Mammary epithelial cell (primary cell): ENCODE measurements around the gene KIF17.

Experiments used
- EZH2 ChIP-seq: IDR thresholded peaks from 2 replicates; pipeline ENCODE4 v1.6.1; 2012; ENCODE audit warnings: low read length, inconsistent platforms, borderline replicate concordance
- TF ChIP-seq, protein P1 (sequence below), 2 donors: IDR thresholded peaks in 1 of 2; conservative IDR thresholded peaks in 1 of 2; 2 replicates each; pipeline ENCODE4 v1.5.1; 2011 to 2012; ENCODE audit warnings: inconsistent platforms in 2 of 2, low read length in 2 of 2, mild to moderate bottlenecking in 2 of 2, control low read depth in 1 of 2, low read depth in 1 of 2; ENCODE audit not compliant: insufficient read depth in 1 of 2; ENCODE audit errors: extremely low read depth in 1 of 2

DNA sequence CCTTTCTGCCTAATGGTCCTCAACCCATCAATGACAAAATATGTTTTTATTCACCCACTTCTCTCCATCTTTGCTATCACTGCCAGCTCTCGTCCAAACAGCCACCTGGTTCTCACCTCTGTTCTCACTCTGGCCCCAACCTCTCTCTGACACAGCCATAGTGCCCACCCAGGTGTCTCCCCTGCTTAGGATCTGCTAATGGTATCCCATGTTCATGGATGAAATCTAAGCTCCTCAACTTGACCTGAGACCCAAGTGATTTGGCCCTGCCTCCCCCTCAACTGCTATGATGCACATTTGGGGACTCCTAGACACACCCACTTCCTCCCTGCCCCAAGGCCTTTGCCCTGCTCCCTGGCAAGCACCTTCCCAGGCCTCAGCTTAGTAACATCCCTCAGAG is 25.9 kb downstream of the KIF17 start:
- TF ChIP-seq, protein P1, sequence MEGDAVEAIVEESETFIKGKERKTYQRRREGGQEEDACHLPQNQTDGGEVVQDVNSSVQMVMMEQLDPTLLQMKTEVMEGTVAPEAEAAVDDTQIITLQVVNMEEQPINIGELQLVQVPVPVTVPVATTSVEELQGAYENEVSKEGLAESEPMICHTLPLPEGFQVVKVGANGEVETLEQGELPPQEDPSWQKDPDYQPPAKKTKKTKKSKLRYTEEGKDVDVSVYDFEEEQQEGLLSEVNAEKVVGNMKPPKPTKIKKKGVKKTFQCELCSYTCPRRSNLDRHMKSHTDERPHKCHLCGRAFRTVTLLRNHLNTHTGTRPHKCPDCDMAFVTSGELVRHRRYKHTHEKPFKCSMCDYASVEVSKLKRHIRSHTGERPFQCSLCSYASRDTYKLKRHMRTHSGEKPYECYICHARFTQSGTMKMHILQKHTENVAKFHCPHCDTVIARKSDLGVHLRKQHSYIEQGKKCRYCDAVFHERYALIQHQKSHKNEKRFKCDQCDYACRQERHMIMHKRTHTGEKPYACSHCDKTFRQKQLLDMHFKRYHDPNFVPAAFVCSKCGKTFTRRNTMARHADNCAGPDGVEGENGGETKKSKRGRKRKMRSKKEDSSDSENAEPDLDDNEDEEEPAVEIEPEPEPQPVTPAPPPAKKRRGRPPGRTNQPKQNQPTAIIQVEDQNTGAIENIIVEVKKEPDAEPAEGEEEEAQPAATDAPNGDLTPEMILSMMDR (conservative IDR thresholded peaks at IDR 0.05 in 1 of 2, IDR thresholded peaks at IDR 0.05 in 1 of 2; ENCODE audit: extremely low read depth in 1 of 2, insufficient read depth in 1 of 2, low read depth in 1 of 2, low read length in 2 of 2): no peak
- no peak for TF ChIP-seq EZH2
